HG03575 (cell line): ENCODE measurements around the gene ETNK2.

Experiments
- ATAC-seq: cut with Tn5 transposase; IDR thresholded peaks from one replicate; pipeline ENCODE4 v1.9.1; 2021; ENCODE audit not compliant: unreplicated experiment, insufficient number of reproducible peaks, low FRiP score; ENCODE audit errors: extremely low read depth

ETNK2 gene

GRCh38 chr1:204151552-204152309 is at the start of gene ETNK2:
ETNK2 (minus strand) TSS chr1:204152044; CDS start chr1:204151852, 192 bp downstream.
- ATAC-seq: no peak

DNA sequence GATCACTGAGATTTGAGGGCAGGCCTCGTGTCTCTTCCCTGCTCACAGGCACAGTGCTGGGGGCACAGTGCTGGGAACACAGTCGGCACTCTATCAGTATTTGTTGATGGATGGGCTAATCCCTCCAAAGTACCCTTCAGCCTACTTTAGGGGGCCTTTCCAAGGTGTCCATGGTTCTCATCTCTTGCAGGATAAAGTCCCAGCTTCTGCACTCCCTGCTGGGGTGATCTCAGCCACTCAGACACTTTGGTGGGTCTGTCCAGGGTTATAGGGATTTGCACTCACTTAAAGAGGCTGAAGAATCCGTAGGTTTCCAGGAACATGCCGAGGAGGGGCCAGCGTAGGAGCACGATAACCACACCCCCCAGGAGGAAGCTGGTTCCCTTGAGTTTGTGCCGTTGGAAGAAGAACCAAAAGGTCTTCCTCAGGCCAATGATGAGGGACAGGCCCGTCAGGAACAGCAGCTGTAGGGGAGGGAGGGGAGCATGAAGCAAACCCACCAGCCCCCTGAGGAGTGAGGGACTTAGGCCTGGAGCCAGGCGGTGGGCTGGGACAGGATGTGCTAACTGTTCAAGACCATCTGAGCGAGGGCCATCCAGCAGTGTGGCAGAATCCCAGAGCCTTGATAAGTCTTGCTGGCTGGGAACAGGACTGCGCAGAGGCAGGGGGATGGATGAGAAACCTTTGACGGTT is 49.6 kb upstream of the ETNK2 start:
- ATAC-seq: no peak

GRCh38 chr1:204199579-204199978 is 47.7 kb upstream of the ETNK2 start:
- ATAC-seq: no peak

- ATAC-seq: no peak
Measured at GRCh38 chr1:204198348-204199340, 46.8 kb upstream of the ETNK2 start.

- ATAC-seq: no peak
Measured at GRCh38 chr1:204197068-204197467, 45.2 kb upstream of the ETNK2 start.

- ATAC-seq: no peak
Measured at GRCh38 chr1:204196068-204196795, 44.4 kb upstream of the ETNK2 start, which contains the start of gene KISS1. KISS1 (minus strand) TSS chr1:204196491; CDS start chr1:204192876, 3,615 bp downstream.

DNA sequence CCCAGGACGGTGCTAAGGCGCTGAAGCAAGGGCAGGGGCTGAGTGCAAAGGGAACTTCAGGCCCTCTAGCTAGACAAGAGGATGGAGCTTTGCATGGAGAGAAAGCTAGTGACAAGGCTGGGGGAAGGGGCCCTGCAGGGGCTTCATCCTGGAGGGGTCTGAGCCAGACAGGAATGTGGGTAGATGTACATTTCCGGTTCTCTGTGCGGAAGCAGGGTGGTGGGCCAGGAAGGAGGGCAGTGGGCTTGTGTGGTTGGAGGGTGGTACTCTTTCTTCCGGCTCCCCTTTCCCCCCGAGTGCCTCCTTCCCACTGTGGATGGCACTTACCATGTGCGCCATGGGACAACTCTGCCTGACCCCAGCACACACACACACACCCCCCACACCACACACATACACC is 42.9 kb upstream of the ETNK2 start:
- no peak for ATAC-seq

GRCh38 chr1:204194080-204194479 is 42.2 kb upstream of the ETNK2 start:
- no peak for ATAC-seq

DNA sequence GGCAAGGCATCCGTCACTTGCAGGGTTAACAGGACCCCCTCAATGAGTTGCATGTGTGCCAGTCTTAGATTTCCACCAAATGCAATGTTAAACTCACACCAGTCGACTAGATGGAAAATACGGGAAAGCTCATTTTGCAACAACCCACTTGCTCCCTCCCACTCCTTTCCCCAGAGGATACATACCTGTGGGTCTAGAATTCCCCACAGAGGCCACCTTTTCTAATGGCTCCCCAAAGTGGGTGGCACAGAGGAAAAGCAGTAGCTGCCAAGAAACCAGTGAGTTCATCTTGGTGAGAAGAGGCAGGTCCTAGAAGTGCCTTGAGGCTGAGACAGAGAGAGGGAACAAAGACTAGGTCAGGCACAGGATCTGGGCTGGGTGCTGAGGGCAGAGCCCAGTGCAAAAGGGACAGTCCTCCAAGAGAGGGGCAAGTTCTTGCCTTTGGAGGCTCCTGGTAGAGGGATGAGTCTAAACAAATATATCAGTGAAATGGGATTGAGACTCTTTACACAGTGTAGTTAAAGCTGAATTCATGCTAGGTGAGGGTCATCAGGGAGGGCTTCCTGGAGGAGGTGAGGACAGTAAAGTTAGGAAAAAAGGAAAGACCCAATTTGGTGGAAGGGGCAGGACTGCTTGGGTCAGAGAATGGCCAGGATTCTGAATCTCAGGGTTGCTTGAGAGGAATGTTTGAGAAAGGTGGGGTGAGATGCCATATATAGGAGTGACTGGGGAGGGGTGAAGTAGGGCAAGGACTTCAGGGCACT is 40.9 kb upstream of the ETNK2 start:
- ATAC-seq: no peak

GRCh38 chr1:204192046-204192445 is 40.2 kb upstream of the ETNK2 start:
- ATAC-seq: no peak

GRCh38 chr1:204191456-204191855 is 39.6 kb upstream of the ETNK2 start:
- no peak for ATAC-seq

DNA sequence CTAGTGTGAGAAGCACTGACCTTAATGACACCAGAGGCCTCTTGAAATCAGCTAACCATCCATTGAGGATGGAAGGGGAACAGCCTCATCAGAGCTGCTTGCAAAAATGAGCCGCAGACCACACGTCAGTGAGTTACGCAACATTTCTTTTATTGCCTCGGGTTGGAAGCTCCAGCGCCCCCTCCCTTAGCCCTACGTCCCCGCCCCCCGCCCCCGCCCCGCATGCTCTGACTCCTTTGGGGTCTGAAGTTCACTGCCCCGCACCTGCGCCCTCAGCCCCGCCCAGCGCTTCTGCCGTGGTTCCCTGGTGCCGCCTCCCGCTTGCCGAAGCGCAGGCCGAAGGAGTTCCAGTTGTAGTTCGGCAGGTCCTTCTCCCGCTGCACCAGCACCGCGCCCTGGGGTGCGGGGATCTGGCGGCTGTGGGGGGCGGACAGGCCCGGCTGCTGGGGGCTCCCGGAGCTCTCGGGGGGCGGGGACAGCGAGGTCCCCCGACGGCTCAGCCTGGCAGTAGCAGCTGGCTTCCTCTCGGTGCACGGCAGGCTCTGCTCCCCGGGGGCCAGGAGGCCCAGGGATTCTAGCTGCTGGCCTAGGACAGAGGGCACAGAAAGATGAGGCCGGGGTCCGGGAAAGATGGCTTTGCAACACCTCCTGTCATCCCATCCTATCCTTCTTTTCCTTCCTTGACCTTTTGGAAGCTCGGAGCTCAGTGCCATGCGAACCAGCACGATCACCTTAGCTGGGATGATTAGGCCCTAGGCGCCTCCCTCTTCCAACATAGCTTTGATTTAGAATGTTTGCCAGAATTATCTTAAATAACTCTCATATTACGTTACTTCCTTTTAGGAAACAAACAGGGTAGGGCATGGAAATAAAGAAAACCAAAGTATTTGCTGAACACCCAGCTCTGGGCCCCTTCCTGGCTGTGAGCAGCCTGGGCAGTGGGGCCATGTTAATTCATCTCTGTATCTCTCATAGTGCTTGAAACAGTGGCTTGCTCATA is 38.7 kb upstream of the ETNK2 start:
- ATAC-seq: no peak

DNA sequence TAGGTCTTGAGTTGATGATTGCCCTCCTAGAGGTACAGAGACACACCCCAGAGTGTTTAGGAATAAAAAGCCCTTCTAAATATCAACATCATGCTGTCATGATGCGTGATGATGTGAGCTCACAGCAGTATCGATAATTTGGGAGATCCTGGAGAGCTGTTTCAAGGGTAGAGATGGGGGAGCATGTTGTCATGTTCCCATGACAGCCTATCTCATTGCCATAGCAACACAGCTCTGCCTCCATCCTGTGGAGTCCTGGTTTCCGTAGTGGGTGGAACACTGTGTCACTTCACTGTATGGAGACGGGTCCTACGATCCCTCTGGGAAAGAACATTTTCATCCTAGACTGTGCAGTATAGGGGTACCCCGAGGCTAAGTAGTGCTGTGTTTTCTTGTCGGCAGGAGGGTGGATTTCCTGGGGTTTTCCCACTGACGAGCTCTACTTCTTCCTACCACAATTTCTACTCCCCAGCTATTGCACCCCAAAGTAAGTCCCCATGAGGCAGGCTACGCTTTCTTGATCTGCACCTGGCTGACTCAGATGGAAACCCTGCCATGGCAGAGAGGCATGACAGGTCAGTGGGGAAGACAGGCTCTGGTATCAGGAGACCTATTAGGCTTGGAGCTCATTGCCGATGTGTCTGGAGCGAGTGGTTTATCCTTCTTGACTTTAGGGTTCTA is 37.3 kb upstream of the ETNK2 start:
- ATAC-seq: no peak

- ATAC-seq: no peak
Measured at GRCh38 chr1:204186597-204186996, 34.8 kb upstream of the ETNK2 start.

DNA sequence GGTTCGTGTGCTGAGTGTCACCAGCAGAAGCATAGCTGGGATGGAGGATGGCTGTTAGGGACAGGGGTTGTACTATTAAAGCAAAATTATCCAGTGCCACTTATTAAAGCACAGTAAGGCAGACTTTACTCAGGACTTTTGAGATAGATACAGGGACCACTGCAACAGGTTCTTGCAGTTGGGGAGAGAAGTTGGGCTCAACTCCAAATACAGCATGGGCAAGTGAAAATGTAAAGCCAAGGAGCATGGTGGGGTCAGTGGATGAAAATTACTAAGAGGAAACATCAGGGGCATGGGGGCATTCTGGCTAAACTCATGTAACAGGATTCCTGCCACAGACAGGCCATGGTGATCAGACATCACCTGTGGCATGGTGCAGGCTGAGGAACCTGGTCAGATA is 29.3 kb upstream of the ETNK2 start:
- no peak for ATAC-seq

DNA sequence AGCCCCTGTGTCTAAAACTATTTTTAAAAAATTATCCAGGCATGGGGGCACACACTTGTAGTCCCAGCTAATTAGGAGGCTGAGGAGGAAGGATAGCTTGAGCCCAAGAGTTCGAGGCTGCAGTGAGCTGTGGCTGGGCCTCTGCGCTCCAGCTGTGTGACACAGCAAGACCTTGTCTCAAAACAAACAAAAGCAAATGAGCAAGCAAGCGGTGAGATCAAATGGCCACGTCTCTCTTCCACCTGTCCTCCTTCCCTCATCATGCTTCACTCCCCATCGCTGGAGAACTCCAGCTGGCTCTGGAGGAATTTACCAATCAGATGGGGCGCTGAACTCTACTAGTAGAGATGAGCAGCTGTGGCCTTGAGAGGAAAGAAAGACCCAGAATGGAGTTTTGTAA is 28.3 kb upstream of the ETNK2 start:
- ATAC-seq: no peak
